RKO (cell line): ENCODE results near the gene KMT2E.
"Not testable (repeated sequence)": the region's sequence is repeated elsewhere in the genome, so short reads cannot be mapped to it uniquely, and the experiment has no call there.

Source experiments
- DNase-seq: peaks from one replicate; pipeline ENCODE4 v3.0.0-alpha.2; 2016; ENCODE audit warnings: low spot score

KMT2E gene, protein sequence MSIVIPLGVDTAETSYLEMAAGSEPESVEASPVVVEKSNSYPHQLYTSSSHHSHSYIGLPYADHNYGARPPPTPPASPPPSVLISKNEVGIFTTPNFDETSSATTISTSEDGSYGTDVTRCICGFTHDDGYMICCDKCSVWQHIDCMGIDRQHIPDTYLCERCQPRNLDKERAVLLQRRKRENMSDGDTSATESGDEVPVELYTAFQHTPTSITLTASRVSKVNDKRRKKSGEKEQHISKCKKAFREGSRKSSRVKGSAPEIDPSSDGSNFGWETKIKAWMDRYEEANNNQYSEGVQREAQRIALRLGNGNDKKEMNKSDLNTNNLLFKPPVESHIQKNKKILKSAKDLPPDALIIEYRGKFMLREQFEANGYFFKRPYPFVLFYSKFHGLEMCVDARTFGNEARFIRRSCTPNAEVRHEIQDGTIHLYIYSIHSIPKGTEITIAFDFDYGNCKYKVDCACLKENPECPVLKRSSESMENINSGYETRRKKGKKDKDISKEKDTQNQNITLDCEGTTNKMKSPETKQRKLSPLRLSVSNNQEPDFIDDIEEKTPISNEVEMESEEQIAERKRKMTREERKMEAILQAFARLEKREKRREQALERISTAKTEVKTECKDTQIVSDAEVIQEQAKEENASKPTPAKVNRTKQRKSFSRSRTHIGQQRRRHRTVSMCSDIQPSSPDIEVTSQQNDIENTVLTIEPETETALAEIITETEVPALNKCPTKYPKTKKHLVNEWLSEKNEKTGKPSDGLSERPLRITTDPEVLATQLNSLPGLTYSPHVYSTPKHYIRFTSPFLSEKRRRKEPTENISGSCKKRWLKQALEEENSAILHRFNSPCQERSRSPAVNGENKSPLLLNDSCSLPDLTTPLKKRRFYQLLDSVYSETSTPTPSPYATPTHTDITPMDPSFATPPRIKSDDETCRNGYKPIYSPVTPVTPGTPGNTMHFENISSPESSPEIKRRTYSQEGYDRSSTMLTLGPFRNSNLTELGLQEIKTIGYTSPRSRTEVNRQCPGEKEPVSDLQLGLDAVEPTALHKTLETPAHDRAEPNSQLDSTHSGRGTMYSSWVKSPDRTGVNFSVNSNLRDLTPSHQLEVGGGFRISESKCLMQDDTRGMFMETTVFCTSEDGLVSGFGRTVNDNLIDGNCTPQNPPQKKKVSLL (N-terminal part only)

DNA sequence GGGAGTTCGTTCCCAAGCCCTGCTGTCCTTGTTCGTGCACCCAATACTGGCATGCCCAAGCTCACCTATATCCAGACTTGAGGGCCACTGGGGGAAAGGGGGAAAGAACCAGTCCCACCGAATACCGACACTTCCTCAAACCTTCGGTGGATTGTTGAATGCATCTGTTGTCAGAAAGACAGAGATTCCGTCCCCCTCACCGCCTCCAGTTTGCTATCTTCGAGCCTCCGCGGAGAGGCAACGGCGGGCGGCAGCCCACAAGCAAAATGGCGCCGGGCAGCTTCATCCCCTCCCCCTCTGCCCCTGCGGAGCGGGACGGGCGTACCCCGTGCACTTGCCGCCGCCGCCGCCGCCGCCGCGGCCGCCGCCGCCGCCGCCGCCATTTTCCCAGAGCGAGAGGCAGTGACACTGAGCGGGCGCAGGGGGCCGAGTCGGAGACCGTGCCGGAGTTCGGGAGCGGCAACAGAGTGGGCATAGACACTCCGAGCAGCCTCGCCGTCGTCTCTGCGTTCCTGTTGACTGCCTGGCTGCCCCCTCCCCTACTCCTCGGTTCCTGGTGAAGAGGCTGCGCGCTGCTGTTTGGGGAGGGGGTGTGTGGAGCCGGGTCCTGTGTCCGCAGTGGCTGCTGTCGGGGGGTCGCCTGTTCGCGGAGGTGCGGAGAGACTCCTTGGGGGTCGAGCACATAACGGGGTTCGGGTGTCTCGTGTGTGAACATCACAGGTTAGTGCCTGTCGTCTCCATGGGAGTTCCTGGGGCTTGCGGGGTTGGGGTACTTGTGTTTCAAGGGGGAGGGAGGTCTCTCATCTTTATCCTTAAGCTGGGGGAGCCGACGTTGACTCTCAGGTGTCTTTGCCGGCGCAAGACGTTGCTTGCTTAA is at the start of gene KMT2E:
Gene KMT2E (plus strand): TSS at position 390 of the 877 bp plus-strand sequence. CDS start 26,748 bp downstream, outside the sequence.
- peak; percentile 92 for DNase-seq

DNA sequence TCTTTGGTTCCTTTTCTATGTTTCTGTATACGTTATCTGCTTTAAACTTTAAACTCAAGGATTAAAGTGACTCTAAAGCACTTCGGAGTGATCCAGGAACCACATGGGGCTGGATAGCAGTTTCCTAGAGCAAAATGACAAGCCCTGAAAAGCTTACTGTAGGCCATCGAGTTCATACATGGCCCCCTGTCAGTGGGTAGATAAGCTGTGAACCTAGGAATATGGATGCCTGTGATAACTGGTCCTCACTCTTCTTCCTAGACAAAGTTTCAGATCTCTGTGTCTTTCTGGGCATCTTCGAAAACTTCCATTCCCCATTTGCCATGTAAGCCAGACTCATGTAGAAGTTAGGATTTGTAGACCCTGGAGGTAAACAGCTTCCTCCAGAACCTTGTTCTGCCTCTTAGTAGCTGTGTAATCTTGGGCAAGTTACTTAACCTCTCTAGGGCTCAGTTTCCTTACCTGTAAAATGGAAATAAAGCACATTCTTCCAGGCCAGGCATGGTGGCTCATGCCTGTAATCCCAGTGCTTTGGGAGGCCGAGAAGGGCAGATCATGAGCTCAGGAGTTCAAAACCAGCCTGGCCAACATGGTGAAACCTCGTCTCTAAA is 49.3 kb upstream of the KMT2E start:
- DNase-seq = no peak

DNA sequence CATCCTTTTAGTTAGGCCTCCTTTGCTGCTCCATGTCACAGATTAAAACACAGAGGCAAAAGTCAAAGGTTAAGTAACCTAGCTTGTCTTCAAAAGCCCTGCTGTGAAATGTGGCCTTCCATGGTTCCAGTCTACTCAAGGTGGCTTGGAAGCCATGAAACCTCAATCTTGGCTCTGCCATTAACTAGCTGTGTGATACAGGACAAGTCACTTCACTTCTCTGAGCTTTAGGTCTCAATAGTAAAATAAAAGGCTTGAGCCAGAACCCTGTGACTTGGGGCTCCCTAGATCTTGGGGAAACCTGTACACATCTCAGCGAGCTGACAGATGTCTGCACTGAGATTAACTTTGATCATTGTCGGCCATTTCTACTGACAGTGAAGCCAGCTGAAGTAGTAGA is 48.0 kb upstream of the KMT2E start:
- no peak for DNase-seq

DNA sequence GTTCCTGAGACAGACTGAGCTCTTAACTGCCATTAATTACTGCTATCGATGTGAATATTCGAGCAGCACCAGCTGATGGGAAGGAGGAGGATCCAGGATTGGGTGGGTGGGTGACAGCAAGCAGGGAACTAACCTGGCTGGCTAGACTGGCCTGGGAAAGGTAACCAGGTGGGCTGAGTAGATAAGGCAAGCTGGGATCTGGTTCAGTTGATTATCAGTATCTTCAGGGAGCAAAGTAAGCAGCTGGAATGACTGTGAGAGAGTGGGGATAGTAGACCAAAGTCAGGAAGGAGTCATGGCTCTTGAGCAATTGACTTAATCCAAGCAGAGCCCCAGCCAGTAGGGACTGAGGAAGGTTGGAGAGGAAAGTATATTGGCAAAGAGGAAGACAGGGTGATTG is 46.9 kb upstream of the KMT2E start:
- no peak for DNase-seq

DNA sequence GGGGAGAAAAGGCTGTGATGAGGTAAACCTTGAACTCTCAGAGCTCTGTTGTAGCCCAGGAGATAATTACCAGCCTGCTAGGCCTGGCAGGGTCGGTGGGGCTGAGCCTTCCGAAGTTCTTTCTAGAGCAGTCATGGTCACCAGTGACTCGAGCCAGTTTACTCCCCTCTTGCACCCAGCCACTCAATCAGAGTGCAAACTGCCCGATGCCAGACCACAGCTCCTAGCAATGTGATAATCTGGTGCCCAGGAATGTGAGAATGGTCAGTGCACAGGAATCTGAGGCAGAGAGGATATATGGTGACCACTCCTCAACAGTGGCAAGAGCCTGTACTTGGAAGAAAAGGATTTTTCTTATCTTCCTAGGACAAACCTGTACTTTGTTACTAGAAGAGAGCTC is 46.4 kb upstream of the KMT2E start:
- no peak for DNase-seq

DNA sequence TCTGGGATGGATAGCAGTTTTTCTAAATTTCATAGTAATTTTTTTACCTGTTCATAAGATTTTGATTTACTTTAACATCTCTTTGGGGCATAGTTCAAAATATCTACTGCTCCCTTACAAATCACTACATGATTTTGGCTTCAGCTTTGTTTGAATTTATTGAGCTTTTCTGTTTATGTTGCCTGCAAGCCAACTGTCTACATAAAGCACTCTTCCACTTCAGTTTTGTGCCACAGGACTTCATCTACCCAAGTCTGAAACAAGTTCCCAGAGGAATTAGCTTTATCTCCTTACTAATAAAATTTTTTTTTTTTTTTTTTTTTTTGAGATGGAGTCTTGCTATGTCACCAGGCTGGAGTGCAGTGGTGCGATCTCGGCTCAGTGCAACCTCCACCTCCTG is 45.4 kb upstream of the KMT2E start:
- DNase-seq = no peak

DNA sequence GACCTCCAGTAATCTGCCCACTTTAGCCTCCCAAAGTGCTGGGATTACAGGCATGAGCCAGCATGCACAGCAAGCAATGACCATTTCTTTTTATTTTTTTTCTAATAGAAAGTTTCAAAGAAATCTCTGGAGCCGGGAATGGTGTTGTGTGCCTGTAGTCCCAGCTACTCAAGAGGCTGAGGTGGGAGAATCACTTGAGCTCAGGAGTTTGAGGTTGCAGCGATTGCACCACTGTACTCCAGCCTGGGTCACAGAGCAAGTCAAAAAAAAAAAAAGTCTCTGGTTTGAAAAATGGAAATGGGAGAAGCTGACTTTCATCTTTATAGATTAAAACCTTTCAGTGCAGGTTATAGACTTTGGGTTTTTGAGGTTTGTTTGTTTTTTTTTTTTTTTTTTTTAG is 44.8 kb upstream of the KMT2E start:
- DNase-seq = no peak

DNA sequence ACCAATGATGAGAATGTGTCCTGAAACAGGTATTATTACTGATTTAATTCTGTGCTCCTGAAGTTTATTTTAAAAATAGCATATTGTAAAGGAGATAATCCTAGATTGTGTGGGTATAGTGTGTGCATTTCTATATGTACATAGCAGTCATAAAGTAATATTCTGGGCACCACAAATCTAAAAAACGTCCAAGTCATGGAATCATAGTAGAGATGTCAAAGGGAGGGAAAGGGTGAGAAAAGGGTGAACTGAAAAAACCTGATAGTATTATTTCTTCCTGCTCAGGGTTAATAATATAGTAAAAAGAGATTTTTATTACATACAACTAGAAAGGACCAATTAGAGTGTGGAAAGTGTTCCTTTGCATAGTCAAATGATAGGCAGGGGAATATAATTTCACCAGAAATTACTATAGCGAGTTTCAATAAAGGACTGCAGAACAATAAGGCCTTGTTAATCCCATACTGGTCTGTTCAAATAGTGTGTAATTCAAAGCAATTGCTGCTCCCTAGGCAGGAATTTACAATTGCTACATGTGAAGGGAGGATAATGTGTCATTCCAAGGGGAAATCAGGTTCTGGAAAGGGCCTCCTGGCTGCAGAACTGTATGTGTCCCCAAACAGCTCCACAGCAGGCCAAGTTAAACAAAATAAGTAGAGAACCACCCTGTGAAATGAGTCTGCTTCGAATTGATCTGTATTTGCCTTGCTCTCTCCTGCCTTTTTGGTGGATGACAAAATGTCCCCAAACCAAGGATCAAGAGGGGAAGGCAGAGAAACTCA is 42.5 kb upstream of the KMT2E start:
- DNase-seq = no peak

DNA sequence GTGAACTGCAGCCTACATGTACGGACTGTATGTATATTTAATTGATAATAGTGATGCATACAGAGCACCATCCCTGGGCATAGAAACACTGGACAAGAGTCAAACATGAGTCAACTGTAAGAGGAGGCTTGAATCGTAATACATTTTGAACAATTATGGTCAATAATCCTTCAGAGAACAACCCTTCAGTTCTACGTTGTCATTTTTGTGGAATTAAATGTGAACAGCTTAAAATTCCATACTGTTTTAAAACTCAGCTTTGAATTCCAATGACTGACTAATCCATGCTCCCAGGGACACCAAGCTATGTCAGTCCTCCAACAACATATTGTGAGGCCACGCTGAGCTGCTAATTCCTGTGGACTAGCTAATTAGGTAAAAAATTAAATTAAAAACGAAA is 41.5 kb upstream of the KMT2E start:
- no peak for DNase-seq

DNA sequence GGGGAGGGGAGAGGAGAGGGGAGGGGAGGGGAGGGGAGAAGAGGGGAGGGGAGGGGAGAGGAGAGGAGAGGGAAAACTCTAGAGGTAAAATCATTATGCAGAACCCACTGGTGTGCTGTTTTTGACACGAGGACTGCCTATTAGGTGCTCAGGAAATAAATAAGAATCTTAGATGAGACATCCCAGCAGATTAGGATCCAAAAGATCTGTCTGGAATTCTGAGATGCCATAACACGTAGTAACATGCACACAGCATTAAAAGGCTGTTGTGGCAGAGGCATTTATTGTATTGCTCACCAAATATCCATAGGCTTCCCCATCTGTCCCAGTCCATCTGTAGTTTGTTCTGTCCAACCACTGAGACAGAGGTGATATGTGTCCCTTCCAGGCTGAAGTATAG is 40.8 kb upstream of the KMT2E start:
- no peak for DNase-seq

DNA sequence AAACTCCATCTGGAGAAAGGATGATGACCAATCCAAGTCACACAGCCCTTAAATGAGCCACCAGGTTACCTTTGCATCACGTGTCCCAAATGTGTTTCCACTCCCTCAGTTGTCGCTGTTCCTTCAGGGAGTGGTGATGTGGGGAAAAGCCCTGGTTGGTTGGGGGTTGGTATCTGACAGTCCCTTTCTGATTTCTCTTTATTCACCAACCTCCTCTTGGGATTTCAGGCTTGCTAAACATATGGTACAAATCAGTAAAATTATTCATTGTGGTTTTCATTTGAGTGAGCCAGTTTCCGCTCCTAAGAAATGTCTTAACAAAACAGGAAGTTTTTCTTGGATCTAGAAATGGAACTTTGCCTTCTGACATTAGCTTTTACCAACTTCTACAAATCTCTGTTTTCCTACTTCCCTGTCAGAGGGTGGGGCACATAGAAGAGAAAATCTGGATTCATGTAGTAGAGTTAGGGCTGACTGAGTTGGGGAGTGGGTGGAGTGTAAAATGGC is 40.0 kb upstream of the KMT2E start:
- DNase-seq = no peak

DNA sequence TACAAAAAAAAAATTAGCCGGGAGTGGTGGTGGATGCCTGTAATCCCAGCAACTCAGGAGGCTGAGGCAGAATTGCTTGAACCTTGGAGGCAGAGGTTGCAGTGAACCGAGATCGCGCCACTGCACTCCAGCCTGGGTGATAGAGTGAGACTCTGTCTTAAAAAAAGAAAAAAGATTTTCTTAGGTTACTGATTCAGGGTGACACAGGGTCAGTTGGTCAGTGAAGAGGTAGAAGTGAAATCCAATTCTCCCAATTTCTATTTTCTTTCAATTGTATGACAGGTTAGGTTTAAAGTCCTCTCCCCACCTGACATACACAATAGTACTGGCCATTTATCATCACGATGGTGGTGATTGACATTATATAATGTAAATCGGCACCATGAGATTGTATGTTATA is 38.5 kb upstream of the KMT2E start:
- not testable (repeated sequence) for DNase-seq

DNA sequence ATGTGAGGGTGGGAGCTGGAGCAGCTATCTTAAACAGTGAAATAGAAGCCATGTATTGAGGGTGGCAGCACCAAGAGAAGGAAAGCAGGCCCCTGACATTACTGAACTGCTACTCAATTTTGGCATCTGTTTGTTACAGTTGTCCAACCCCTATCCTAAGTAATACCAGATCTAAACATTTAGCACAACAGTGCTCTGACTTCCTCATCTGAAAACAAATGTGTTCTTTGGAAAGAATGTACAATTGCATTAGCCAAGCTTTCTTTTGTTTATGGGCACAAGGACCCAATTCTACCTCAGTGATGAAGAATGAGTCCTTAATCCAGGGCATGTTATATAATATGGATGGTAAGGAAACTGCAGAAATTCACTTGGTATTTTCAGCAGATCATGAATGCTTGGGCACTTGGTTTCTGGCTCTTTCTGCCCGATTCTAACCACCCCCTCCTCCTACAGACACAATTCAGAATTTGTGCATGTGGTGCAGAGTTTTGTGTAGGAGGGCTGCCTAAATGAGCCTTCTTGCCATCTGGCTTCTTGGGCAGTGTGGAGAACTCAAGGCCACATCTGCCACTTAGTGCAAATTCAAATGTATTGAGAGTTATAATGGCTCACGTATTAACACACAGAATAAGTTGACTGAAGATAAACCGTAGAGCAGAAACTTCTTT is 36.9 kb upstream of the KMT2E start:
- no peak for DNase-seq

DNA sequence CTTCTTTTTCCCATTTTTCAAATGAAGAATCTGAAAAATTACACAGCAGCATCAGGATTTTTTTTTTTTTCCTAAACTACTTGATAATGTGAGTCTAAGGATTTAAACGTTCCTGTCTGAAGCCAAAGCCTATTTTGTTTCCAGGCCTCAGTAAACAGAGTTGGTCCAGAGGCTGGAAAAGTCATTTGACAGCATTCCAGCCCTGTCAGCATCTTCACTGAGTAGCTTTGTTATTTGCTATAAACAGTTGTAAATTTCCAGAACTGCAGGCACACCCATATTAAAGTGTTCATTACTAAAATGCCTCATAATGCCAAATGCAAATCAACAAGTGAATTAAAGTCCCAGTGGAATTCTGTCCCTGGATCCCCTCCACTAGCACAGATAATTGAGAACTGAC is 35.5 kb upstream of the KMT2E start:
- DNase-seq = no peak

DNA sequence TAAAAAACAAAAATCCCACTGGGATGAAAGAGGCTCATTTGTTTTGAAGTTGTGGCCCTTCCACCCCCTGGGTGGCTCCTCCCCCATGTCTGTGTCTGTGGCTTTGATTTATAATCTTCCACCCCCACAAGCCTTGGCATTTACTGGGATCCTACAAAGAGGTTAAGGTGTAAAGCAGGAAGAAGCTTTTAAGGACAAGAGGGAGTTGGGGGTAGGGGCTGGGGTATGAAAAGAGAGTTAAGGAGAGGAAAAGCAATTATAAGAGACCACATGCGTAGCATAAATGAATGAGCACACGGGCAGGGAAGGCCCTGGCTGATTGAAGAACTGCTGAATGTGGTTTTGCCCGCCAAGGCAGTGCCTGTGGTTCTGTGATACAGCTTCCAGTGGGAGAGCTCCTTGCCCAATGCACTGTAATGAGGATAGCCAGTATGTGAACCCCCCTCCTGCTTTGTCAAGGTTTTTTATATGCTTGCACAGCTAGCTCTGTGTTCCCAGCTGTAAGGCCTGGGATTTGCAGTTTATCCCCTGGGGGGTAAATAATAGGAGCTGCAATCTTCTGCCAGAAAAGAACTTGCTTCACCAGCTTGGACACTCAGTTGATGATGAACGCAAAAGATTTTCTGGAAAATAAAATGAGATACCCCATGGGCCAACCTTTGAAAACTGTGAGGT is 34.7 kb upstream of the KMT2E start:
- no peak for DNase-seq

DNA sequence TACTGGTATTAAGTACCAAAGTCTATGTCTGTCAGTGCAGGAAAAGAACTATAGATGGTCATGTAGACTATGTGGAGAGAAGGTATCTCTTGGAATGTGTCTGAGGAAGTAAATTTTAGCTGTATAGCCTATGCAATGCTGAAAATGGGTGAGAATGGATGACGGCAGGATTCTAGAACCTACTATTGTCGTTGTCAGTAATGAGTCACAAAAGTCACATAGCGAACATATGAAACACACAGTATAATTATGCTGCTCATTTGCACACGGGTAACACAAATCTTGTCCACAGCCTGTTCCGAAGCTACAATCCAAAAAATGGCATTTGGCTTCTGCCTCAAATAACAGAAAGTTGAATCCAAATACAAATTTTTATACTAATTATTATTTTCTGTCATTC is 33.6 kb upstream of the KMT2E start:
- peak; percentile 38 for DNase-seq

DNA sequence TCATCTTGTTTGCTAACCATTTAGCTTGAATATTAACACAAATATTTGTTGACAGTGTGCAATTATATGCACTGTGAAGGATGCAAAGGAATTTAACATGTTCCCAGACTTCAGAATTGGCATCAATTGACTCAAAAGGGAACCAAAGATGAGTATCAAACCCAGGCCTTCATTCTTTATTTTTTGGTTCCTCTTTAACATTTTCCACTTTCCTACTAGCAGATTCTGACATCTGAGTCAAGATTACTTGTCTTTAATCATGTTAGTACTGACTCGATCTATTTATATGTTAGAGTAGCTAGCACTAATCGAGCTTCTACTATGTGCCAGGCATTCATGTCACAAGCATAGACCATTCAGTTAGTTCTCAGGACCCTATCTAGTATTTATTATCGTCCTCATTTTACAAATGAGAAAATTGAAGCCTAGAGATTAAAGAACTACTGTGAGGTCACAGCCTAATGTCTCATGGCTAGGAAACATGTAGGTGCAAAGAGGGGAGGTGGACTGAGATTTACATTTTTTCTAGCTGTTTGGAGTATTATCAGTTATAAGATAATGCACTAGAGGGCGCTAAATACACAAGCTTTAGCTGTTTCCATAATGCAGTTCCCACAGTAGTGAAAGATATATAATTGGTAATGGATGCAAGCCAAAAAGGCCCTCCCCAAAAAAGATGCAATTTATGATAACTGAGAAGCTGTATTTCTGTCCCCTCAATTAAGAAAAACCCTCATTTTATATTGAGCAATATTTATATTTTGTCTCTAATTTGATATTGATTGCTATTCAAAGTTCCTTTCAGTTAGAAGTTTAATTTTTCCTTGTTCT is 32.9 kb upstream of the KMT2E start:
- peak; percentile 89 for DNase-seq

DNA sequence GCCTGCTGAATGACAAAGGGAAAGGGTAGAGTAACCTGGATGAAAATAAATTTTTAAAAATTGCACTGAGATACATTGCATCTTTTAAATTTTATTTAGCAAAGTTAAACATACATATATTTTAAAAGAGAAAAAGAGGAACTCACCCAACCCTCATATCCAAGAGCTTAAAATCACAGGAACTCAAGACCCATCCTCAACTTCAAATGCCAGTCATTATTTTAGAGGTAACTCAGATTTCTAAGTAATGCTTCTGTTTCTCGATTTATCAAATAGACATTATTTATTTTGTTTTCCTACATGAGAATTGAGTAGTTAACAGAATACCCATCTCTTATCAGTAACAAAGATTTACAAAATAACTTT is 32.4 kb upstream of the KMT2E start:
- no peak for DNase-seq
